Fibroblast of skin of back (primary cell): ENCODE measurements around the gene GCG. TPM values are rescaled to one million over a fixed set of nuclear protein-coding genes. Genes with fewer than 3 reads are reported as not detected.

ENCODE experiments used
- DNase-seq: peaks from one replicate; pipeline ENCODE4 v3.0.0-alpha.2; 2013
- polyA plus RNA-seq, 2 experiments: library from polyadenylated mRNA; unstranded; fragments of 120-200 nt; gene quantifications; one replicate each; pipeline ENCODE4 v1.2.1, GENCODE V29; 2013; ENCODE audit not compliant: insufficient read length in 2 of 2

Gene GCG
- 0.12 TPM for polyA plus RNA-seq (2013, experiment 1 of 2; ENCODE audit: insufficient read length)
- 0.40 TPM for polyA plus RNA-seq (2013, experiment 2 of 2; ENCODE audit: insufficient read length)

DNA sequence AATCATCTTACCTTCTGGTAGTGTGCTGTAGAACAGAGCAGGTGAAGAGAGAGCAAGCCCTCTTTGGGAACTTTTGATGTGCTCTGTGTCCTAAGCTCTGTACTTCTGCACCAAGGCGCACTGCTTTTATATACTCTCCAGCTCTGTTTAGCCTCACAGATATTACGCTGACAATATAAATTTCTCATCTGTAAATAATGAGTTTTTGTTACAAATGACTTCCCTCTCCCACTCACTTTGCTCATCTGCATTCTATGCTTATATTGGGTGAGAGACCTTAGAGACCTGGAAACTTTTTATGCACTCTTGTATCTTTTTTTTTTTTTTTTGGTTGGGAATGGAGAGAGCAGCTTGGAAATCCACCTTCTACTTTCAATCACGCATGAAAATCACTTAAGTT lies at the start of gene GCG:
TSS of gene GCG (minus strand) at position 101 of the 400 bp plus-strand sequence. CDS start 3,069 bp downstream, outside the sequence.
- DNase-seq, result no peak

DNA sequence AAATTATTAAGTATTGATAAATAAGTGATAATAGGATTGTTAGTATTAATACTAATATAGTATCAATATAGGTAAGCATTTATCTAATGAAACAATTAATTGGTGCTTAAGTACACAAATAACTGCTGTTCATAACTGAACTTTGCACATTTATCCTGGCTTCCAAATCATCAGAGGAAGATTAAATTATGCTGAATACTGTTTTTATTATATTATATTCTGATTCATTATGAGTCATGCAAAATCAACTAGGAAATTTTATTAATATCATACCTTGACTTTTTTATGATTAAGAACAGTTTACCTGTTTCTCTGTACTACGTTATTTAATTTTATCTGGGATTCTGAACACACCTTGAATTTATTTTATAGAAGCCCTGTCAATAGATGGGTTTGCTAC lies 48.6 kb upstream of the GCG start:
- DNase-seq, result no peak

DNA sequence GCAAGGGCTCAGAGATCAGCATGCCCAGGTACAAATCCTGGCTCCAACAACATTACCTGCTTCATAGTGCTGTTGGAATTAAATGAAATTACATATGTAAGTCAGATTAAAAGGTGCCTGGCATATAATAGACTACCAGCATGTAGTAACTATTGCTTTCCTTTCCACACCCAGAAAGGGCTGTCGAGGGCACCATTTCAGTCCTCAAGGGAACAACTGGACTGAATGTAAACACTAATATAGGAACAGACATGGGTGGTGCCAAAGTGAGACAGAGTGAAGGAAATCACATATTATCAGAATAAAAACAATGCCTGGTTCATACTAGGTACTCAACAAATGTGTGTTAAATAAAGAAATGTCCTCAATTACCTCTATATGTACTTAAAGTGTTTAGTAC lies 47.9 kb upstream of the GCG start:
- no peak for DNase-seq

DNA sequence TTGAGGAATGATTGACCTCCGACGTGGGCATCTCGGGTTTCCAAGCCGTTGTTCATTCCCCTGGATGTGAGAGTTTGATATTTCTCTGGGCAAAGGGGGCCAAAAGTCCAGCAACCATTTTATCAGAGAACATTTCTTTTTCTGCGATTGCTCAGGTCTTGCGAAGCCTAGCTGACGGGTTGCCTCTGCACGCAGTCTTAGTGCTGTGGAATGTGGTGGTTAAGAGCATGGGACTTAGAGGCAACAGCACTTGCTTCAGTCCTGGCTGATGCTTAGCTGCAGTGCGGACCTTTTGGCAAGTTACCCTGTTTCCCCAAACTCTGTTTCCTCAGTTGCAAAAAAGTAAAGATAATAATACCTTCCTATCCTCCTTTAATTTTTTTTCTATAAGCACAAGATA lies 46.2 kb upstream of the GCG start:
- DNase-seq, result peak; percentile 16

DNA sequence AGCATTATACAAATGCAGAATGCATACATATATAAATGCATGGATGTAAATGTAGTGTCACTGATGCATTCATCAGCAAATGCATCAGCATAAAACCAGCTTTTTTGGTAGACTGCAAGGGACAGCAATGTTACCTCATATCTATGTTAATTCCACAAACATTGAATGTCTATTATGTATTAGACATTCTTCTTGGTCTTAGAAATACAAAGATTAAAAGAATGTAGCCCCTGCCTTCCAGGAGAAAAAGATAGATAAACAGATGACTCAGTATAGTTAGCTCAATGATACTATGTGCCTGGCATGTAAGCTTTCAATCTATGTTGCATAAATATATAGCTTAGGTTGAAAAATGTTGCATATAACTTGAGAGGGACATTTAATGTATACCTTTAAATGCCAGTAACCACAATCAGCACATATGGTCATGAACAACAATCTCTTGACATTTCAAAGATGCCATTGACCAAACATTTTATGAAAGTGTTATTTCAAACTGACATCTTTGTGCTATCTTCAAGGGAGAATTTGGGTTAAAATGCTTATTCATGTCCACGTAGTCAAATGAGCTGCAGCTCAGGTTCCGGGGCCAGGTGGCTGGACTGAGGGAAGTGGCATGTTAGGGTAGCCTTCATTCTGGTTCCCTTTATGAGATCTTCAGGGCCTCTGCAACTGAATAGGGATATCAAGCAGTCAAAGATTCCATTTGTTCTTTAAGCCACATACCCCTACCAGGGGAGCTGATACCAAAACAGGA lies 45.2 kb upstream of the GCG start:
- peak; percentile 90 for DNase-seq

DNA sequence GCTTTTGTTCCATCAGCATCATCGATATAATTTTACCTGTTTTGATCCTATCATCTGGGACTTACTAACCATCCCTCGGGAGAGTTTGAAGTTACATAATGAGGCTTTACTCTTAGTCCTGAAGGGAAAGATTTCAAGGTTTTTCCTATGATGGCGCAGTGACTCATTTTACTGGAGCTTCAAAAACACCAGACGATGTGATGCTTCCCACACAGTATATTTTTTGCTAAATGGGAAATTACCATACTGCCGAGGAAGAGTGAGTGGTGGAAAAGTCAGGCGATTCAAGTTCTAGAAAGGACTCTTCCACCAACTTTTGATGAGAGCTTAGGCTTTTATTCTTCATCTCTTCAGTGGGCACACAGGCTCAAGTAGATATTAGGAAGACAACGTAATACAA lies 44.6 kb upstream of the GCG start:
- DNase-seq, result peak; percentile 80

DNA sequence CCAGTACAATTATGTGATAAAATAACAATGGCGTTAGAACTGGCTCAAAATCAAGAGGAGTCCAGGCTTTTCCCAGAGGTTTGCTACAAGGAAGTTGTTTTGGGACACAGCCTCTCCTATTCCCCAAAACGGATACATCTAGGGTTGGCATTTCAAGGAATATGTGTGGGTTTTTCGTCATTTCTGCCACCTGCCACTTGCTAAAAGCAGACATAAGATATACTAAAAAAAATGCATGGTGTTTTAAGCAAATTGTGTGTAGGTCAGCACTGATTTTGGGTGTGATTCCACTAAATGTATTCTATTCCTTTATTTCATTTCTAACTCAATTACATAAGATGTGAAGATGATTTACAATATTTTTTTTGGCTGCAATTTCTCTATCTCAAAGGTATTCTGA lies 36.4 kb upstream of the GCG start:
- no peak for DNase-seq

DNA sequence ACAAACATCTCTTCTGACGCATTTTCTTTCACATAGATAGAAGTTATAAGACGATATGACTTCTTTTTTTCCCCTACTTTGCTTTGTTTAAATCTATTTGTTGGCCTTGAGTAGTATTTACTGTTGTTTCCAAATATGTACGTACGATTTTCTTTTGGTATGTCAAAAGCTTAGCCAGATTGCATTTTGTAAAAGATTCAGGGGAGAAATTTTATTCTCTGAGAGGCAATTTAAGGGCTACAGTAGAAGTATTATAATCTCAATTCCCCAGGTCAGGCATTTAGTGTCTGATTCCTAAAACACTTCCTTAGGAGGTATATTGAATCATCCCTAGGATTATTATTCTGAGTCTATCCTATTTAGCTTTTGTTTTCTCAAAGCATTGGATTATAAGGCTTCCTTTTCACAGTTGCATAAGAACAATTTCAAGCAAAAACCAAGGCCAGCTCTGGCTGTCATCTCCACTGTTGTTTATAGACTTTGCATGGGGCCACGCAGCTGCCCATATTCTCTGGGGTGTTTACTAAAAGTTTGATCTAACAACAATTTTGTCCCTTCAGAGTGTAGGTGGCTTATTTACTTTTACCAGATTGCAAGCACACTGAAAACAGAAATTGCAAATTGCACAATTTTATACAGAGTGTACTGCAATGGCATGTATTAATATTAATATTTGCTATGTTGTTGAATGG lies 33.6 kb upstream of the GCG start:
- DNase-seq, result no peak

DNA sequence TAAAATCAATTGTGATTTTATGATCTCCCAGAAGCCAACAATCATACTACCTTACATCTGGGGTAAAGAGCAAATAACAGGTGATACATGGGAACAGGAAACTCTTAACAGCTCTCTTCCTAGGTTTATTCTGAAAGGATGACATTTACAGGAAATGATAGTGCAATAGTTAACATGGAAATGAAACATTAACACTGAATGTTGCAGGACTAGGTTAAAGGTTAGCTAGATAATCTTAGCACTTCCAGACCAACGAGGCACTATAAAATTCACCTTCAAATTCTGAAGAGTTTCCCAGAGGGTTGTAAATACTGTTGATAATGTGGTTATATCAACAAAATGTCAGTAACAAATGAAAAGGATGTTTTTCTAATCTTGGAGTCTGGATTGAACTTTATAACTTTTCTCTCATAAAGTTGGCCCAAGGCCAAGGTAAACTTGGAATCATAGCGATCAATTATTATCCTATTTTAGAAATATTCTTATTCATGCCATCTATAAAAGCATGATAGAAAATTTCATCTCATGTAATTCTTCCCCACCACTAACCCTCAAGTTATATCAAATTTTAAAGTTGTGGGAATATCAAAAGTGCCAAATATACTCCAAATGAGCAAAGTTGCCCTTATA lies 32.9 kb upstream of the GCG start:
- DNase-seq, result no peak

DNA sequence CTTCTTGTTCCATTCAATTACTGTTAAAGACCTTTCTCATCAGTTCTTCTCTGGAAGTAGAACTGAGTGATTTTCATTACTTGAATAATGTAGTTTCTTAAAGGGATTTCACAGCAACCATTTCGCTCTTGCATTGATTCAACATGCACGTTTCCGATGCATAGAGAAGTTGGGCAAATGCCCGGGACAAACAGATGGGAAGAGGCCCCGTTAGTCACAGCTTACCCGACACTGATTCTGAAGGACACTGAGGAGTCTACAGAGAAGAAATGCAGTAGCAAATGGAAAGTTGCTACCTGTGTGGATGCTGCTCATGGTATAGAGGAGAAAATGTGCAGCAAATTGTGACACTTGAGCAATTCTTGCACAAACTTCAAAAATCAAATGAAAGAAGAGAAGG lies 32.3 kb upstream of the GCG start:
- DNase-seq, result no peak

DNA sequence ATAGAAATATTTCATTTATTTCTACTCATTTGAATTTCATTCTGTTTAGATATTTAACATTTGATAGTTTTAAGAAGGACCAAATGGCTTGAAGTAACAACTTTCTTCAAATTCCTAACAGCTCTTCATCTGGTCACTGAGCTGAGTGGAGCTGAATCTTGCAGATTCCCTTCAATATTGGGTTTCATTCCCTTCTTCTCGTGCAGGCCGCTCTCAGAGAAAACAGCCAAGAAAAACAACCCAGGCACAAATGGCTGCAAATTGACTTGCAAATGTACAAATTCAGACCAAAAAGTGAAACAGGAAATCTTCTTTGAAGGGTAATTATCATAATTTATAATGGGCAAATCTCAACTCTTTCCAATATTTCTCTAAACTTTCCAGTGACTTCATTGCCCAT lies 30.3 kb upstream of the GCG start:
- DNase-seq, result no peak

DNA sequence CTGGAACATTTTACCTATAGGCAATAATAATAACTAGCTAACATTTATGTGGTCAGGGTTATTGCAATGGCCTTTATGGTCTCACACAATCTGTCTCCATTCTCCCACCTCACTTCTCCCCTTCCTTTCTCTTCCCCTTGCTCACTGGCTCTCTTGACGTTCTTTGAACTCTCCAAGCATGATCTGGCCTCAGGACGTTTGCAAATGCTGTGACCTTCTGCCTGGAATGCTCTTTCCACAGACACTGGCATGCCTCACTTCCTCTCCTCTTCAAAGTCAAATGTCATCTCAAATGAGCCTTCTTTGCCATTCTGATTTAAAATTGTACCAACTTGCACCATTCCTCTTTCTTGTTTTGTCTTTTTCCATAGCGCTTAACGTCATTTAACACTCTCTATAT lies 25.3 kb upstream of the GCG start:
- DNase-seq, result no peak

DNA sequence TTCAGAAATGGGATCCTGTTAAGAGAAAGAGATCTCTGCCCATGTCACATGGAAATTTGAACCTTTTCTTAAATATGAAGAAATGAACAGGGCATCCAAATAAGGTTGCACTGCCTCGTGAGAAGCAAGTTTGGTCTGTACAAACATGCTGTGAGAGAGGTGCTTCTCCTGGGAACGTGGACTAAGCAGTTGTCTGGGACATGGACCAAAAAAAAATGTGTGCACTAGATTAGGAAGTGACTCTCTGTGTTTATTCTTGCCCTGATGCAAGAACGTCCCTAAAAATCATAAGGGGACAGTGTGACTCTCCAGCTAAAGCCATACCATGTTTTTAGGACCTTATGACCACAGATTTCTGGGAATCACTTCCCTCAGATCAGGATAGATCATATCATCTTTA lies 23.7 kb upstream of the GCG start:
- DNase-seq, result no peak

DNA sequence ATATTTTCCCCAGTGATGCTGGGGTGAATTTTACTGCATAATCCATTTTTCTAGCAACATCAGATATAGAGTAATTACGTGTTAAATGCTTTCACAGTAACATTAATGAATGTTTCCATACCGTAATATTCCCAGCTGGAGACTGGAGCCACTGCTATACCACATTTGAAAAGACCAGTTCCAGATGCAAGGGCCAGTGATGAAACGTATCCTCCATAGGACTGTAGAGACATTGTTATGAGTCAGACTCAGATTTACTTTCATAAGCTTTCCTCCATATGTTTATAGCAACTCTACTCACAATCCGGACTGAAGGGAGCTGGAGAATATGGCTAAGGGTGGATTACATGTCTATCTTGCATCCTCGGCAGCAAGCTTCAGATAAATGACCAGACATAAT lies 22.7 kb upstream of the GCG start:
- peak; percentile 18 for DNase-seq

DNA sequence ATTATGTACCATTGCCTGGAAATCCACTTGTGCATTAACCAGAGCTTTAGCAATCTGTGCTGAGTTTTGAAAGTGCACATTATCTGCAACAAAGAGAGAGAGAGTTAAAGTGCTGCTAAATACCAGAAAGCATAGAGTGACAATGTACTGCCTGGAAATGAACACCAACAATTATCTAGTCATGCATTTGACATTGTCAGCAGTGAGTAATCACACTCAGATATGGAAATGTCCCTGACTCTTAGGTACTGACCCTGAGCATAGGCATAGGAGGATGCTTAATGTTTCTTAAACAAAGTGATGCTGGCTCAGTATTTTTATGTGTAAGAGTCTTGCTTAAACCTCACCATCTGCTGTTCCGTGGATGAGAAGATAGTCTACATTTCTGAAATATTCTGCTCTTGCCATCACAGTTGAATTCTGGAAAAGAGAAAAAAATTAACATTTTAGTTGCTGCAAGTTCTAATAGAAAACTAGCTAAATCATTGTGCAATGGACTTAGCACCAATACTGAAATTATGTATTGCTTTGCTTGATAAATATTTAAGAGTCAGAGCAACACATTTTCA lies 20.8 kb upstream of the GCG start:
- no peak for DNase-seq

DNA sequence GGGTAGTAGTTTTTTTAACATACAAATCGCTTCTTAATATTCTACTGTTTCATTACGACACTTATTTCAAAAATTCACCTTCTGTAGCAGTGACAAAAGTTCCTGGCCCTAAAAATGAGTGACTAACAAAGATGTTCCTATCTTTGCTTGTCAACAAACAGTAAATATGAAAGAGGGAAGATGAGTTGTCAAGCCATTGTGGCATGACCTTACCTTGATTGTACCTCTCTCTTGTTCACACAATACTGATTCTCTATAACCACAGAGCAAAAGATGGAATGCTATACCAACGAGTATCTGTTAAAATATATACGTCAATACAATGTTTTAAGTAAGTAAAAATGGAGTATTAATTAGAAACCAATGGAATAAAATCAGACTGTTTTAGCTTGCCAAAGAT lies 14.7 kb upstream of the GCG start:
- DNase-seq, result no peak

DNA sequence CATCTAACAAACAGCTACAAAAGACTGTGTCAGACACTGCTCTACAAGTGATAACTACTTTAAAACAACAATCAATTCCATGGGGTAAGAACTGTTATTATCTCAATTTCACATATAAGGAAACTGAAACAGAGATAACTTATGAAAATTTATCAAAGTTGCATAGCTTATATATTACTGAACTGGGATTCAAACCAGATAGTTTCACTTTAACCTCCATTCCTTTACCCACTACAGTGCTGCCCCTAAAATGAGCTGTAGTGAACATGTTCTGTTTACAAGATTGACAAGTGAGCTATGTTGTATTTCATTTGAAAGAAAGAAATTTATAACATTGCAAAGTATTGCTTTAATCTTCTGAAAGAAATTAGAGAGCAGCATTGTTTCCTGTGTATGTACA lies 14.1 kb upstream of the GCG start:
- no peak for DNase-seq

DNA sequence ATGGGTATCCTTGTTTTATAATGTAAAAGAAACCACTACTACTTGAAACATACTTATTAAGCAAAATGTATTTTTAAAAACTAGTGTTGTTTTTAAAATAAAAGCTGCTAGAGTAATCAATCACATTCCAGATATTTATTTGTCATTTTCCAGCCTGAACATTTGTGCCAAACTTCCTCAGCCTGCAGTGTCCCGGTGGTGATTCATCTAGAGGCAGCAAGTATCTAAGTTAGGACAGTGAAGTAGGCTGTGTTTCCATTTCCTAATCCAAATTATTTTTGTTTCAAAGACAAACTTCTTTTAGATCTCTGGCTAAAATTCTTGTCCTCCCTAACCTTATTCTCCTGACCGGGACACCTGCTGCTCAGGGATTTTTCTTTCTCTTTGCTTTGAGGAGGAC lies 12.8 kb upstream of the GCG start:
- DNase-seq, result no peak

DNA sequence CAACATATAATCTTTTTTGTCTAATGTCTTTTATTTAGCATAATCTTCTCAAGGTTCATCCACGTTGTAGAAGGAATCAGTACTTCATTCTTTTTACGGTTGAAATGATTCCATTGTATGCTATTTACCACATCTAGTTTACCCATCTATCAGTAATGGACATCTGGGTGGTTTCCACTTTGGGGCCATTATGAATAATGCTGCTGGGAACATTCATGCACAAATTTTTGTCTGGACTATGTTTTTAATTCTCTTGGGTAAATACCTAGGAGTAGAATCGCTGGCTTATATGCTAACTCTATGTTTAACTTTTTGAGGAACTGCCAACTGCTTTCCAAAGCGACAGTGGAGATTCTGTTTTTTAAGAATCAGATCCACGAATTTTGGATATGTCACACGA lies 7.4 kb upstream of the GCG start:
- DNase-seq, result no peak

DNA sequence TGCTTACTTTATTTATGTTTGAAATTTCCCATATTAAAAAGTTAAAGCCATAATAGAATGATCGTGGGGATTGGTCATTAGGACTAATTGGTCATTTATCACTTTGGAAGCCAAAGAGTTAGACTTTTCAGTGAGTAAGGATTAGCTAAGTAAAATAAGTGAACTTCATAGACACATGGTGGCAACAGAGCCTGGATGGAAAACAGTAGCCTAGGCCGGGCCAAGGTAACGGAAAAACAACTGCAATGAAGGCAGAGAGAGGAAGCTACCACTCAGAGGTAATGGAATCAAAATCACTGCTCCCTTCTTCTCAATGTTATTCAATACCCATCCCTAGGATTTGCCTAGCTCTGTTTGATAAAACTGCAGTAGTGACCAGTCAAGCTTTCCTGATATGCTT lies 4.1 kb upstream of the GCG start:
- DNase-seq, result no peak

DNA sequence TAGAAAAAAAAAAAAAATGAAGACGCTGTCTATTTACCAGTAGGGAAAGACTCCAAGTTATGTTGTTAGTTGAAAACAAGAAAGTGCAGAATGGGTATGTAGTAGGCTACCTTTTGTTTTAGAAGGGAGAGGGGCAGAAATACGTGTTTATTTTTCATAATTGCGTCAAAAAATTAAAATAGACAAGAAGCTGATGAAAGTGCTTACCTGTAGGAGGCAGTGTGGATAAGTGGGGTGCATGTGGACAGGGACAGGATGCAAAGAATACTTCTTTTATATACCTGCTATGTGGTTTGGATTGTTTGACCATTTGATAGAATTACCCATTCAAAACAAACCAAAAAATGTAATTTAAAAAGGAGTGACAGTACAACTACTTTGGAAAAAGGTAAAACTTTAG lies 3.0 kb upstream of the GCG start:
- DNase-seq, result no peak

DNA sequence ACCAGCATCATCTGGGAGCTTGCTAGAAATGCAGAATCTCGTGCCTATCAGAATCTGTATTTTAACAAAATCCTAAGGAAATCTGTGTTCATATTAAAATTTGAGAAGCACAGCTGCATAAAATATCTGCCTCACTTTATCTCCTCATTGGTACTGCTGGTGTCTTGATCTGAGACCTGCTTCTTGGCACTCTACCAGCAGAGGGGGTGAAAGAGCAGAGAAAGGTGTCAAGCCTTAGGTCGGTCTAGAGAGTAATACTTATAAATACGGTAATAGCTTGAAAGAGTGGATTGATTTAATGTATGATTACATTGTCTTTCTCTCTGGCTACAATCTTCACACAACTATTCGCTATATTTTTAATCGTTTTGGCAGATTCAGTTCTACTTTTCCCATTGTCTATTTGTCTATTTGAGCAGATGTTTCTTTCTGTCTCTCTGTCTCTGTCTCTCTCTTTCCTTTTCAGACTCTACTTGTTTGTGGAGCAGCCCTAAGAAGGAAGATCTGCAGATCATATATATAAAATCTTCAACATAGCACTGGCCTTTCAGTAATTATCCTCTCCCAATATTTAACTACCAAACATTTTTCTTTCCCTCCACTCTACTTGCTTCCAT lies 1.7 kb upstream of the GCG start:
- DNase-seq, result peak; percentile 59

DNA sequence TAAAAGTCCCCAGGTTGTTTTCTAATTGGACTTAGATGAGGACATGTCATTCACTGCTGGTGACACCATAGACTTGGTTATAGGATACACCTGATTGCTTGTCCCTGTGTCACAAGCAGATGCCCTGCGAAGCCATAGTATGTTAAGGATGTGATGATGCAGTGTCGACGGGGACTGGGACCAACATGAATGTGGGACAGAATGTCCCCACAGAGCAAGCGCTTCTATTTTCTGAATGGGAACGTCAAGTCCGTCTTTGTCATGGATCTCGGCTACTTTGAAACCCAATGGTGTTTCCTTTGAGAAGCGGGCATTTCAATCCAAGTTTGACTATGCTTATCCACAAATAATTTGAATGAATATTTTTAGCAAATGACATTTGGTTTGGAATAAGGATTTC lies 2.1 kb downstream of the GCG start:
- DNase-seq, result no peak
